GM12865 (cell line): Measurements from ENCODE around the gene AP3B1.

ENCODE experiments used
- DNase-seq: peaks from one replicate; pipeline ENCODE4 v3.0.0; 2010; ENCODE audit warnings: low read depth
- H3K4me3 ChIP-seq: 2 replicates; pipeline ENCODE4 v1.5.1; 2011; ENCODE audit warnings: mild to moderate bottlenecking, low read depth, low read length, control low read depth
- TF ChIP-seq, protein P1 (sequence below): IDR thresholded peaks from 2 replicates; pipeline ENCODE4 v1.5.1; 2011; ENCODE audit warnings: low read length, control low read depth, low read depth, inconsistent platforms; ENCODE audit not compliant: insufficient read depth; ENCODE audit errors: missing control alignments

Gene AP3B1

DNA sequence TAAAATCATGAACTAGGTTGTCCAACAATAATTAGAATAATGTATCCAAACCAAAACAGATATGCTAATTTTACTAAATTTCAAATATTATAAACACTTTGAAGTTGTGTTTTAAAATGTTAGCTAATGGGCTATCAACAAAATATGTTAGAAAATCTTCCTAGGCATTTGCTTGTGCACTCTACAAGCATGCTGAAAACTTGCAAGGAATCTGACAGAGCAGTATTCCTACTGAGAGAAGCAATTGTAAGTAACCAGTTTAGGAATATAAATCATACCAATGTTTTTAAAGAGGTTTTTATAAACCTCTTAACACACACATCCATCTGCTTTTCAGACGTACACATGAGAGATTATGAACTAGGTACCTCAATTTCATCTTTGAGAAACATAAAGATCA, 289.9 kb downstream of the AP3B1 start:
- TF ChIP-seq, protein P1, sequence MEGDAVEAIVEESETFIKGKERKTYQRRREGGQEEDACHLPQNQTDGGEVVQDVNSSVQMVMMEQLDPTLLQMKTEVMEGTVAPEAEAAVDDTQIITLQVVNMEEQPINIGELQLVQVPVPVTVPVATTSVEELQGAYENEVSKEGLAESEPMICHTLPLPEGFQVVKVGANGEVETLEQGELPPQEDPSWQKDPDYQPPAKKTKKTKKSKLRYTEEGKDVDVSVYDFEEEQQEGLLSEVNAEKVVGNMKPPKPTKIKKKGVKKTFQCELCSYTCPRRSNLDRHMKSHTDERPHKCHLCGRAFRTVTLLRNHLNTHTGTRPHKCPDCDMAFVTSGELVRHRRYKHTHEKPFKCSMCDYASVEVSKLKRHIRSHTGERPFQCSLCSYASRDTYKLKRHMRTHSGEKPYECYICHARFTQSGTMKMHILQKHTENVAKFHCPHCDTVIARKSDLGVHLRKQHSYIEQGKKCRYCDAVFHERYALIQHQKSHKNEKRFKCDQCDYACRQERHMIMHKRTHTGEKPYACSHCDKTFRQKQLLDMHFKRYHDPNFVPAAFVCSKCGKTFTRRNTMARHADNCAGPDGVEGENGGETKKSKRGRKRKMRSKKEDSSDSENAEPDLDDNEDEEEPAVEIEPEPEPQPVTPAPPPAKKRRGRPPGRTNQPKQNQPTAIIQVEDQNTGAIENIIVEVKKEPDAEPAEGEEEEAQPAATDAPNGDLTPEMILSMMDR, result no peak
- no peak for DNase-seq
- H3K4me3 ChIP-seq, result no peak overlapping the region

DNA sequence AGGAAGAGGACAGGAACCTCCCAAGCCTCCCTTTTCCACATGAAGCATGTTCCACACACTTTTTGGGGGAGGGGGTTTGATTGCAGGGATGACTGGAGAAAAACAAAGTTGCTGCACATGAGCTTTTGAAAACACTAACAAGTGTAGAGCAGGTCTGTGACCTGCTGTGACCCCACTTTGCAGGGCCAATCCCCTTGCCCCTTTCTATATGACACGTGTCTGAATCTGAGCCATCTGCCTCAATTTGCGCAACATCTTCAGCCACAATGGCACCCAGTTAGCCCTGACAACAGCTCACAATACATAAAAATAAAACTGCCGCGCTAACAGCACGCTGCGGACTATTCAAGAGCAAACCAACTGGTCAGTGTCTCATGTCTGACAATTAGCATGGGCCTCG, 290.6 kb downstream of the AP3B1 start:
- DNase-seq, result no peak
- H3K4me3 ChIP-seq, result no peak overlapping the region
- TF ChIP-seq, protein P1, result no peak

DNA sequence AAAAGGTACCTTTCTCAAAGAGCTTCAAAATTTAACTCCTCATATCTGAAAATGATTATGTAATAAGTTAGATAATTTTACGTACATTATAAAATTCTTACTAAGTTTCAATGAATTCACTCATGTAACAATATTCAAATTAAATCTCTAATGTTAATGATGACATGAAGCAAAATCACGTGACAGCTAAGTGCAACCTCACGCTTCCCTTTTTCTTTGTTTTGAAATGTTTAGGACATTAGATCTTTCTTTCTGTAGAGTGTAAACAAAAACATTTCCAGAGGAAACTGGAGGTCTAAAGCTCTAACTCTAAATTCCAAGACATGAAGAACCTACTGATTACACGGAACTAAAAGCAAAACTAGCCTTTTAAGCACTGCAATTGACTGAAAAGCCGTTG, 291.0 kb downstream of the AP3B1 start:
- no peak for DNase-seq

DNA sequence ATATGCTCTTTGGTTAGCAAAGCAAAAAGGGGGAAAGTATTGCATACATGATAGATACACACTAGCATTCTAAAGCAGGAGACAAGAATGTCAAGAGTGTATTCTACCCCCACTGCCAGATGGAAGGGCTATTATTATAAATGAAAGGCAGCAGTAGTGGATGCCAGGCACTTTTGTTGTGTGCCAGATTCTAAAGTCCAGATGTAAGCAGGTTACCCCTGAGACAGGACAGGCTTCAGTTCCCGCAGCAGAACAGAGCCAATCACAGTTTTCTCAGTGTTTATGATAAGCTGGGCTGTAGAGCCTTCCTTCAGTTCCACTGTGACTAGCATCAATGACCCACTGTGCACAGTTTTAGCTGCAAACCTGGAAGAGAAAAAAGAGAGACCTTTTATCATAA, 291.8 kb downstream of the AP3B1 start:
- no peak for DNase-seq
- TF ChIP-seq, protein P1, result no peak
- H3K4me3 ChIP-seq, result no peak overlapping the region

More for the DNA sequence above, 291.0 kb downstream of the AP3B1 start:
- no peak overlapping the region for H3K4me3 ChIP-seq
- TF ChIP-seq, protein P1, result no peak

DNA sequence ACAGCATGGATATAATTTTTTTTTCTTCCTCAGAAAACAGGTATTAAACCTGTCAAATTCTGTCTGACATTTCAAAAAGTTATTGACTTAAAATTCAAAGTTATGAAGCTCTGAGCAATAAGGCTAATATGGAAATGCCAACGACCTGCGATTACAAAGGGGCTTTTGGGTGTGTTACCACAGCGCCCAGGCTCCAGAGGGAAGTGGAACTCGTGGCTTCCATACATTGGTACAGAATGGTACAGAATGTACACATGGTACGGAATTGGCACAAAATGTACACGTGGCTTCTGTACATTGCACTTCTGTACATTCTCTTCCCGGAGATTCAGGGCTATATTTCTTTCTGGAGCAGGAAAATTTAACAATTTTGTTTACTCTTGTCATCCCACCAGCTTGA, 293.3 kb downstream of the AP3B1 start:
- no peak overlapping the region for H3K4me3 ChIP-seq
- TF ChIP-seq, protein P1, result no peak
- DNase-seq, result no peak

DNA sequence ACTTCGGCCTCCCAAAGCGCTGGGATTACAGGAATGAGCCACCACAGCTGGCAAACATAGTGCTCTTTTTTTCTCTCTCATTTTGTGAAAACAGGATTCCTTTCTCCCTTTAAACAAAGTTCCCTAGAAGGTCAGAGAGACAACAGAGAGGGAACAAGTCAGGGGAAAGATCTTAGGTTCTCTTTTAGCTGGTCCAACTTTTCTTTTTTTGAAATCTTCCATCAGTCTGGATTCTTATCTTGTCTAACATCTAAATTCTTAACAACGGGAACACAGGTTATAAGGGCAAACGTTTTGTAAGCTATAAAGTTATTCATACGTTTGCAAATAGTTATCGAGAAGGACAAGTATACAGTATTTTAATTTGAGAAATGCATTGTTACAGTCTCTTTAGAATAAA, 294.3 kb downstream of the AP3B1 start:
- DNase-seq, result no peak
- H3K4me3 ChIP-seq, result no peak overlapping the region
- TF ChIP-seq, protein P1, result no peak

DNA sequence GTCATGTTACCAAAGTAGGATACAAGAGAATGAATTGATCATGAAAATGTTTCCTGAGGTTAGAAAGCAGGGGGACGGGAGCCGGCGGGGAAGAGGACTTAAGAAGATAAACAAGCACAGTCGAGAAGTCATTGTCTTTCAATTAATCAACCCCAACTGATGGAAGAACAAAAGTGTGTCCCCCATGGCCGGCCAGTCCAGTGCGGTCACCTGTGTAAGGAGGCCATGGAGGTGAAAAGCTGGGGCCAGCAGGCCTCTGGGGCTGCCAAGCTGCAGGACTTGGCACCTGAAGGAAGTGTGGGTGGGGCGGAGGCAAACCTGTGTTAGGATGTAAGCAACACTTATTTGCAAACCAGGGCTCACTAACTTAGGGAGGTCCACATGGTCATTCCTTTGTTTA, 295.1 kb downstream of the AP3B1 start:
- DNase-seq, result no peak
- H3K4me3 ChIP-seq, result no peak overlapping the region
- TF ChIP-seq, protein P1, result no peak
